GM18951 (cell line): ENCODE results near the gene RPL7A.
"Not testable (repeated sequence)": the region's sequence is repeated elsewhere in the genome, so short reads cannot be mapped to it uniquely, and the experiment has no call there.

Experiments used
- POLR2A ChIP-seq: IDR thresholded peaks from 4 replicates; pipeline ENCODE4 v1.6.1; 2011; ENCODE audit warnings: mild to moderate bottlenecking; ENCODE audit not compliant: insufficient read length, insufficient read depth; ENCODE audit errors: extremely low read depth
- in situ Hi-C: fragments of 300-500 bp; cut with MboI; formaldehyde crosslinking; loops from one replicate; pipeline ENCODE4 v1.12.0; 2022; ENCODE audit warnings: low sequenced_read_pairs, mixed read lengths, inconsistent platforms; ENCODE audit not compliant: unreplicated experiment

Gene RPL7A

DNA sequence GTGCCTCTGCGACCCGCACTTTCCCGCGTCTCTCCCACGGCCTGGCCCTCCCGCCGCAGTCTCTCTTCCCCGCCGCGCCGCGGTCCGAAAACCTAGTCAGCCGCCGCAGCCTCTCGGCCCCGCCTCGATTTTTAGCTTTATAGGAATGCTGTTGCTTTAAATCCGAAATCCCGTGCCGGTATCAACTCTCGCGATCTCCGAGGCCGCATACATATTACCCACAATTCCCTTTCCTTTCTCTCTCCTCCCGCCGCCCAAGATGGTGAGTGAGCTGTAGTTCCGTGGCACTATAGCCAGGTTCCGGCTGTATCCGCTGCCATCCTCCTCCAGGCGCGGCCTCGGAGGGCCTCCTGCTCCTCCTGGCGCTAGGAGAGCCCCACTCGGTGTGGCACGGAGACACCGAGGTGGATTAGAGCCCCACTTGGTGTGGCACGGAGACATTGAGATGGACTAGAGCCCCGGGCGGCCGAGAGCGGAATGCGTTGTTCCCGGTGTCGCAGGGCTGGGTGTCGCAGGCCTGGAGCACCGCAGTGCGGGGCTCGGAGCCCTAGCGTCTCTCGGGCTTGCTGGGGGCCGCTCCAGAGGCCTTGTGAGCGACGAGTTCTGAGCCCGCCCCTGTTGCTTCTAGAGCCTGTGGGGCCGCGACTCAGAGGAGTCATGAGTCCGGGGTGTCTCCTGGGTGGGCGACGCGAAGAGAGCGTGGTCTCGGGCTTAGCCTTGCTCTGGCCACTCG, at the start of gene RPL7A, which contains the start of gene MED22:
Gene RPL7A (plus strand): TSS at position 234 of the 733 bp plus-strand sequence. CDS start 26 bp downstream, at position 260.
Gene MED22 (minus strand): TSS at position 147 of the 733 bp plus-strand sequence. CDS start 1,469 bp downstream, outside the sequence.
- TF ChIP-seq POLR2A = peak; percentile 99
- in situ Hi-C loops = no loop called here

DNA sequence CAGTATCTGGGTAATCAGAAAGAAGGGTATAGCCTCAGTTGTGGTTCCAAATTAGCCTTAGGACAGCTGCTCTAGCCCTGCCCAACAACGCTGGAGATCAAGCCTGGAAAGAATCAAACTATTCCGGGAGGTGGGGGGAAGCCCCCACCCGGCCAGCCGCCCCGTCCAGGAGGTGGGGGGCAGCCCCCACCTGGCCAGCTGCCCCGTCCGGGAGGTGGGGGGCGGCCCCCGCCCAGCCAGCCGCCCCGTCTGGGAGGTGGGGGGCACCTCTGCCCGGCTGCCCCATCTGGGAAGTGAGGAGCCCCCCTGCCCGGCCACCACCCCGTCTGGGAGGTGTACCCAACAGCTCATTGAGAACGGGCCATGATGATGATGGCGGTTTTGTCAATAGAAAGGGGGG, 48.0 kb upstream of the RPL7A start:
- in situ Hi-C loops = not testable (repeated sequence)

DNA sequence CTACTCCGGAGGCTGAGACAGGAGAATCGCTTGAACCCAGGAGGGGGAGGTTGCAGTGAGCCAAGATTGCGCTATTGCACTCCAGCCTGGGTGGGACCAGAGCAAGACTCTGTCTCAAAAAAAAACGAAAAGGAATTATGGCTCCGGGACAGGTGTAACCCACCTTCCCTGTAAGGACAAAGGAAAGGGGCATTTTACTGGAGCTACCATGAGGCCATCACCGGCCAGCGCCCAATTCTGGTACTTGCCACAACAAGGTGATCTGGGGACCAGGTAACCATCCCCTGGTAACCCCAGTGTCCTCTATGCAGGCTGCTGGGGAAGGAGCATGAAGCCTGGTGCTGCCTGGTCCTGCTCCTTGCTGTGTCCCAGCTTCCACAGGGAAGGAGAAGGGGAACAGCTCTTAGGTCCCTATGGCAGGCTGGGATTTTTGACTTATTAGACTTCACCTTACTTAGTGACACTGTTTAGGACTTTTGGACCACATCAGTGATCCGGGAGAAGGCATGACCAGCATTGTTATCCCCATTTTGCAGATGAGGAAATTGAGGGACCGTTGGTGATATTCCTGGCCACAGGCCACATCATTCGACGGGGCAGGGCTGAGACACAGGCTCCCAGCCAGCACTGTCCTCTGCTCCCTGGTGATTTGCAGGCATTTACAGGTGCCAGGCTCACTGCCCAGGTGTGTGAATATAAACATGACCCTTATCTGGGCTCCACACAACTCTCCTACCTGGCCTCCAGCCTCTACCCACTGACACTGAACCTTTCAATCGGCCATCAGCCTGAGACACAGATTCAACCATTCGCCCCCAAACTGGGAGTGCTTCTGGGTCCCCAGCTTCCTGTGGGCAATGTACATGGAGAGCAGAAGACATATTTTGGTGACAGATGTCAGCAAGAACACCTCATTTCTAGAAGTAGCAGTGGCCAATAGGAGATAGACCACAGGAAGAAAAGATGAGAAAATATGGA, 46.5 kb upstream of the RPL7A start:
- TF ChIP-seq POLR2A = no peak
- in situ Hi-C loops = no loop called here

DNA sequence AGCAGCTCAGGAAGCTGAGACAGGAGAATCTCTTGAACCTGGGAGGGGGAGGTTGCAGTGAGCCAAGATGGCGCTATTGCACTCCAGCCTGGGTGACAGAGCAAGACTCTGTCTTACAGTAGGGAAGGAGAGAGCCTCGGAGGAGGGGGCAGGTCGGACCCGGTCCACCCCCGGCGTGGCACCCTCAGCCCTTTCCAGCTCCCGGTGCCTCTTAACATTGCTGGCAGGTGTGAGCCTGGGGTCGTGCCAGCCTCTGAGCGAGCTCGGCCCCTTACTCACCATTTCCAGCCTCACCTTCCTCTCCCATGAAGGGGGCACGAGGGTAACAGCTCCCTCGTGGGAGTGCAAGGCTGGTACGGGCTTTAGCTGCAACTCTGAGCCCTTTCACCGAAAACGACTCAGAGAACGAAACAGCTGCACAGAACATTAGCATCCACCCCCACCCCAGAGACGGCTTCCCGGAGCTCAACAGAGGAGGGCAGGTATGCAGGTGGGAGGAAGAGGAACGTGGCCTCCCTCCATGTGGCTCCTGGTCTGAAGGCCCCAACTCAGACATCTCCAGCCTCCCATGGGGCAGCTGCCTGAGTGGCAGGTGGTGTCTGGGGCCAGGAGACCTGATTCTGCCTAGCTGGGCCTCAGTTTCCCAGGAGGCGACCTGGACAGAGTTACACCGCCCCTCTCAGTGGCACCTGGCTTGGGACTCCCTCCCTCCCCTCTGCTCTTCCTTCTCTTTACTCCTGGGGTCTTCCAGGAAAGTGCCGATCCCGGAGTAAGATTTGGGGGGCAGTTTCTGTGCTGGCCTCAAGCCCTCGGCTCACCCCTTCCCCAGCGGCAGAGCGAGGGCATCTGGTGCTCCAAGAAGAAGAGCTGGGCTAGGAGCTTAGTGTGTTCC, 44.5 kb upstream of the RPL7A start:
- in situ Hi-C loops = no loop called here
- no peak for TF ChIP-seq POLR2A

DNA sequence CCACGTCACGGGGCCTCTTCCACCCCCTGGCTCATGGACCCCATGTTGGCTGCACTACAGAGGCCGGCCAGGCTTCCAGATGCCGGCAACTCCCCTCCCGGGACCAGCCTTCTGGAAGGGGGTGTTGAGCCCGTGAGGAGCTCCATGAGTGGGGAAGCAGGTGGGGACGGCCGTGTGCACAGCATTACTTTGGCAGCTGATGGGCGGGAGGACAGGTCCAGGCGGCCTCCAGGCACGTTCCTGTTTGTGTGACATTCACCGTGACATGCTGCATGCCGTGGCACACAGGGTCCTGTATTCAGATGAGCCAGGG, 43.9 kb upstream of the RPL7A start:
- in situ Hi-C loops = no loop called here
- no peak for TF ChIP-seq POLR2A

DNA sequence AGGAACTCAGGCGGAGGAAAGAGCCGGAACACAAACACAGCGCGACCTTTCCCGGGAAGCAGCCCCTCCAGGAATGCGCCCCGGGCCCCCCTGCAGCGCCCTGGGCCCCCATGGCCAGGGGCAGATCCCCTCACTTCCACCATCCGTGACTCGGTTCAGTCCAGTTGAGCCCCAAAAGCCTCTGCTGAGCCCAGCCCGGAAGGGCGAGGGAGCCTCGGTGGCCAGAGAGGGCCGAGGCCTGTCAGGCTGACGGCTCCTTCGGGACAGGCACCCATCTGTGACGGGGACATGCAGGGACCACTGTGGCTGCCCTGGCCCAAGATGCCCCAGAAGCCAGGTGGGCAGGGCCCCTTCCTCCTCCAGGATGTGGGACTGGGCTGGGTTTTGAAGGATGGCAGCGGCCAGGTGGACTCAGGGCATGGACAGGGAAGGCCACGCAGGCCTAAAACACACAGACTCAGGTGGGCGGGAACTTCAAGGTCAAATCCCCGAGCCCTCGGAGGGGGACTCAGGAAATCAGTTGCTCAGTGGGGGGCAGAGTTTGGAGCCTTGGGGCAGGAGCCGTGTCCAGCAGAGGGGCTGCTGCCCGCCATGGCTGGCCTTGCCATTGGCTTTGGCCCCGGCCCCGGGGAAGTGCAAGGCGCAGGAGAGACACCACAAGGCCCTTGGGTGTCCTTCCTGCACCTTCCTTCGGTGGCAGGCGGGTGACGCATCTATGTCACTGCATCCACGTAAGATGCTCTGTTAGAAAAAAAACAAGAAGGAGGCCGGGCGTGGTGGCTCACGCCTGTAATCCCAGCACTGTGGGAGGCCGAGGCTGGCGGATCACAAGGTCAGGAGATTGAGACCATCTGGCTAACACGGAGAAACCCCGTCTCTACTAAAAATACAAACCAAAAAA, 43.3 kb upstream of the RPL7A start:
- in situ Hi-C loops = no loop called here
- no peak for TF ChIP-seq POLR2A

DNA sequence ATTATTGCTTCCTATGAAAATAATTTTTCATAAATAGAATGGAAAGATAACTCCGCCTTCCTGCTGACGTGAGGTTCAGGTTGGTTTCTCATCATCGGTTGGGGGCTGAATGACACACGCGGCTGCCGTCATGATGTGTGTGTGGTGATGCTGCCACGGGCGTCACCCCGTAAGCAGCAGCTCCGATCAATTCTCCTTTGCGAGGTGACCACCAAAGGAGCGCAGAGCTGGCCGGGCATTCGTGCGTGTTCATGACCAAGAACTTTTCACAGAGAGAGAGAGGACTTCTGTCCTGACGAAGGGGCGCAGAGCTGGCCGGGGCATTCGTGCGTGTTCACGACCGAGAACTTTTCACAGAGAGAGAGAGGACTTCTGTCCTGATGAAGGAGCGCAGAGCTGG, 42.3 kb upstream of the RPL7A start:
- no peak for TF ChIP-seq POLR2A
- in situ Hi-C loops = no loop called here

DNA sequence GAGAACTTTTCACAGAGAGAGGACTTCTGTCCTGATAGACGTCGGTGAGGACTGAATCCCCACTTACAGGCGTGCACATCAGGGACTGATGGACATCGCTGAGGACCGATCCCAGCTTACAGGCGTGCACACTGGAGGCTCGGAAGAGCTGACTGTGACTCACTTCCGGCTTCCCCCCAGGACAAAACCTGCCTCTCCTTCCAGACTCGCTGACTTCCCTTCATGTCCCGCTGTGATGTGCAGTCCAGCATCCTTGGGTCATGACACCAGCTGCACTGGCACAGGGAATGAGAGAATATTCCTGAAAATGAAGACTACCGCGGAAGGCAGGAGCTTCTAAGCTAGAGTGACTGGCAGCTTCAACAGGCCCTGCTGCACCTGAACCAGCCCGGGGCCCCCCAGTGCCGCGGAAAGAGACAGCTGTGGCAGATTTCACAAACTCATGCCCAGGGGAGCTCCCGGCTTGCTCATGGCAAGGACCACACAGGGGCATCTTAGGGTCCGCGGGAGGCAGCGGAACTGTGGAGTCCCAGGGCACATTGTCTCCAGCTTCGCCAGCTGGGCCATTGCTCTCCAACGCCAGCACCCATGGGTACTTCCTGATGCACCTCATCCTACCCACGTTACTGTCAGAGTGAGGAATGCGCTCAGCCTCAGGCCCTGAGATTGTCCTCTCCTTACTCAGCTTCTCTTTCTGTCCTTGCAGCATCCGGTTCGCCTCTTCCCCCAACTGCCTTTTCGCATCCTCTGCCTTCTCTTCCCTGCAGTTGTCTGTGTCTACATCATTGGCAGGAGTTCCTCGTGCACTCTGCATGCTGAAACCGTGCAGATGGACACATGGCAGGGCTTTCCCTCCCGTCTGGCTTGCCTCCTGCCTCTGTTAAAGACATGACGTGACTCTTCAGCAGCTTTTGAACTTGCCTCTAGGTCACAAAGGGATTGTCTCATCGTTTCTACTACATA, 41.5 kb upstream of the RPL7A start:
- in situ Hi-C loops = no loop called here

DNA sequence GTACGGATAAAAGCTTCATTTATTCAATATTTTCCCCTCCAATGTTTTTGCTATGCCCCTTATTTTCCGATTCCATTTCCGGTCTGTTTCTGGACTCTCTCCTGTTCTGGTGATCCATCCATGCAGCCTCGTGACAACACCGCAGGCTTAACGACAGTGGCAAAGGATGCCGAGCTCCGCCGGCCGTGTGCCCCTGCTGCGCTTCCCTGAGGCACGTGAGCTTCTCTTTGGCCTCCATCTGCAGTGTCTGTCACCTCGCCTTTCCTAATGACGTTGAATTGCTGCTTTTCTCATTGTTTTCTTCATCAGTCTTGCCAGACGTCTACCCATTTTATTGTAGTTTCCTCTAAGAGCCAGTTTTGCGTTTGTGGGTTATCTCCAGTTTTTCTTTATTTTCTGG, 40.7 kb upstream of the RPL7A start:
- TF ChIP-seq POLR2A = no peak
- in situ Hi-C loops = no loop called here

More for the DNA sequence above, 41.5 kb upstream of the RPL7A start:
- TF ChIP-seq POLR2A = no peak

DNA sequence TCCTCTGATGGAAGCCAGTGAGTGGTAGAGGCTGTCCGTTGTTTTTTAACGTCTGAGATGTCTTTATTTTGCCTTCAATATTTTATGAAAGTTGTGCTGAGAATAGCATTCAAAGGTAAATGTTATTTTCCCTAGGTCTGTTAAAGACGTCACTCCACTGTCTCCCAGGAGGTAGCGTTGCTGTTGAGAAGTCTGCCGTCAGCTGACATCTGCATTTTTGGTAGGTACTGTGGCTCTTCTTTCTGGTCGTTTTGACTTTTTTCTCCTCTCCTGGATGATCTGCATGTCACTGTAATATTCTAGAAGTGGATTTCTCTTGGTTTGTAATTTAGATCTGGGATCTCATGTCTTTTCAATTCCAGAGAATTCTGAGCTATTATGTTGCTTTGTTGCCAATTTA, 38.4 kb upstream of the RPL7A start:
- in situ Hi-C loops = no loop called here
- no peak for TF ChIP-seq POLR2A

DNA sequence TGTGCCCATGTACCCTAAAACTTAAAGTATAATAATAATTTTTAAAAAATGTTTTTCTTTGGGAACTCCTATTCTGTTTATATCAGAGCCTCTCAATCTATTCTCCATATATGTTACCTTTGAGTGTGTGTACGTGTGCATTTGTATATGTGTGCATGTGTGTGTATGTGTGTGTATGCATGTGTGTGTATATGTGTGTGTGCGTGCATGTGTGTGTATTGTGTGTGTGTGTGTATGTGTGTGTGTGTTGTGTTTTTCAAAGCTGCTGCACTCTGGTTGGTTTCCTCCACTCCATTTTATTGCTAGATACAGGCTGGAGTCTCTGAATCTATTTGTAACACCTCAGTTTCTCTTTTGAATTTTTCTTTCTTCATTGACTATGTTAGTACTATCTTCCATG, 32.0 kb upstream of the RPL7A start:
- in situ Hi-C loops = no loop called here
- TF ChIP-seq POLR2A = no peak

DNA sequence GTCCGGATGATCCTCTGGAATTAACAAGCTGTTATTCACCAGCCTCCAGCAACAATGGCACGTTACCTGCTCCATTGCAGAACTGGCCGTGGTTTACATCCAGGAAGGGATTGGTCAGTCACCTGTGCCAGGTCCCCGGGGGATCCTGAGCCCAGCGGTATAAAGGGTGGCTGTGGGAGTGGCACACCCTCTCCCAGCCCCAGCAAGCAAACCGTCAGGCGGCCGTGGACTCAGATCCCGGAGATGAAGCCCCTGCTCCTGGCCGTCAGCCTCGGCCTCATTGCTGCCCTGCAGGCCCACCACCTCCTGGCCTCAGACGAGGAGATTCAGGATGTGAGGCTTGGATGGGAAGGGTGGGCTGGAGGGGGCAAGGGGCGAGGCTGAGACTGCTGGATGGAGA, 30.5 kb upstream of the RPL7A start:
- in situ Hi-C loops = not testable (repeated sequence)
